HG03196 (cell line): ENCODE results near the gene UBE2O.

Experiments
- ATAC-seq: cut with Tn5 transposase; IDR thresholded peaks from one replicate; pipeline ENCODE4 v1.9.1; 2021; ENCODE audit not compliant: unreplicated experiment

UBE2O gene

DNA sequence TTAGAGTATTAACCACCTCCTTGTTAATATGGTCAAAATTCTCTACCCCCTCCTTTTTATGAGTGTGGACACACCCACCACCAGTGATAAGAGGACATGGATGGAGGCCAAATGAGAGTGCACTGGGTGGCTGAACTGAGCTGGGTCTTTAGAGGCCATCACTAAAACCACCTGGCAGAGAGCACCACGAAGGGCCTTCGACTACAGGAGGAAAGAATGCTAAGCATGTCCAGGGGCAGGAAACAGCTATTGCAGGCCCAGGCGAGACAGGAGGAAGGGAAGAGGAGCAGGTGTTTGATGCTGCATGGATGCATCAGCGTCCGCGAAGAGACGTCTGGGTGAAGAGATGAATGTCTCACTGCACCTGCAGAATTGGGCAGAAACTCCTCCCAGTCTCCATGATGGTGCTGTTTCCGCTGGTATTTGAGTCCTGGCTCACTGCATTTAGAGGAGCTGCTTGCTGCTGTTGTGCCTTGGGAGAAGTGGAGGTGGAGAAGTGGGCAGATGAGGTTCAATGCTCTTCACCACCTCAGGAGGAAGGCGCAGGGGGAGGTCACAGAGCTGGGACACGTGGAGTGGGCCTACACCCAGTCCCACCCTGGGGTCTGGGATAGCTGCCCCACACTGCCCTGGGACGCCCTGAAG lies 35.3 kb downstream of the UBE2O start:
- no peak for ATAC-seq

DNA sequence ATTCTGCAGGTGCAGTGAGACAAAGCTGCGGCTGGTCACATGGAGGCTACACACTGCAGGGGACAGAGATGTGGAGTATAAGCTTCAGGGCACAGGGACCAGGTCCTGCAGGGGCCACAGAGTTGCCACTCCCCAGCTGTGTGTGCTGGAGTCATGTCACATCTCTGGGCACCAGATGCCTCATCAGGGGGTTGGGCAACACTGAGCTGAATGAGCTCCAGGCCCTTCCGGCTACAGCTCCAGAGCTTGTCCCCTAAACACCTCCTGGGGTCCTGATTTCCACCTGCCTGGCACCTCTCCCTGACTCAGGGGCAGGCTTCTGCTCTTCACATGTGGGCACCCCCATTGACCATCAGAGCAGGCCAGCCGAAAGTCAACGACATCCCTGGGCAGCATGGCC lies 36.1 kb downstream of the UBE2O start:
- ATAC-seq, result no peak

DNA sequence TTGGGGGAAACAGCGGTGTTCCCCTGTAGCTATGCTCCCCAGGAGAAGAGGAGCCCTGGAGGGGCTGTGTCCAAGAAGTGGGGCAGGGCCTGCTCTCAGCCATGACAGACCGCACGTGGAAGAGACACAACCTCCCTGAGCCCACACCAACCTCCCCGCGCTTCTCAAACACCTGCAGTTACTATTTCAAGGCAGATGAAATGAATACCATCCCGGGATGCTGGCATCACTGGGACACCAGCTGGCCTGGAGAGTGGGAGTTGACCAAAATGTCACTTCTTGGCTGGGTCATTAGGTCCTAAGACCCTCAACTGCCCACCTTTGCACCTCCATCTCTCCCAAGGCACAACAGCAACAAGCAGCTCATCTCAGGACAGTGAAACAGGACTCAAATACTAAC lies 36.5 kb downstream of the UBE2O start:
- no peak for ATAC-seq

DNA sequence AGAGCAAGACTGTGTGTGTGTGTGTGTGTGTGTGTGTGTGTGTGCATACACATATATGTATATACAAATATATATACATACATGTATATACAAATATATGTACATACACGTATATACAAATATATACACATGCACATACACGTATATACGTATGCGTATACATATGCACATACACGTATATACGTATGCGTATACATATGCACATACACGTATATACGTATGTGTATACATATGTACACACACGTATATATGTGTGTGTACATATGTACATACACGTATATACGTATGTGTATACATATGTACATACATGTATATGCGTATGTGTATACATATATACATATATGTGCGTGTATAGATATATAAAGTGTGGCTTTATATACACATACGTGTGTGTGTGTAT lies 37.2 kb downstream of the UBE2O start:
- no peak for ATAC-seq

DNA sequence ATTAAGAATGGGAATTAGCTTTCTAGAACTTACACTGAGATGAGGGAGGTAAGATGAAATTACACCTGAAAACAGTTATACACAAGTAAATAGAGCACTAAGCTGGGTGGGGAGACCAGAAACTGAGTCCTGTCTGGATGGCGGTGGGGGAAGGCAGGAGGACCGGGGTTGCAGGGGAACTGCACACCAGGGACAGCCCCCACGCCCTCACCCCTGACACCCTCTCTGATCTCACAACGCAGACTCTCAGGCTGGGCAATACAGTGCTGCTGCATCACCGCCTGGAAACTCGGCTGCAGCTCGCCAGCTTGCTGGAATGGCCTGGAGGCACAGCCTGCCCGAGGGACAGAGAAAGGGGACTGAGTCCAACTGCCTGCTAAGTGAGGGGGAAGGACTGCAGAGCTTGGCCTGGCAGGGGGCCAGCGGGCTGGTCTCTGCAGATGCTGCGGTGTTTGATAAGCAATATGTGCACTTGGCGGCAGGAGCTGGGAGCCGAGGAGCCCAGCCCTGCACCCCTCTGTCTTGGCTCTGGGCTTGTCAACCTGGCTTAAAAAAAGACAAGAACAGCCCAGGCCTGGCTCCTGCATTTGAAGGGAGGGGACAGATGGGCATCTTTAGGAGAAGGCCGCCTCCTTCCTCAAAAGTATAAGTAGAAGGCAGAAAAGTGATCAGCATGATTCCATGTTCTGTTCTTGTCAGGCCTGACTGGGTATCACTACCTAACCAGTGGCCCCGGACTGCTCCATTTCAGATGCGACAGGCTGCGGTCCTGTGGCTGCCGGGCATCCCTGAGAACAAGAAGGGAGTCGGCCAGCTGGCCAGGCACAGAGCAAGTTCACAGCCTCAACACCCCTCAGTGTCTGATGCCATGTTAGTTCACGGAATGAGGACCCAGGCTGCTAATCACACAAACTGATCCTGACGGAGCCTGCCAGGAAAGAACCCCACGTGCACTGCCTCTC lies 38.3 kb downstream of the UBE2O start:
- no peak for ATAC-seq

DNA sequence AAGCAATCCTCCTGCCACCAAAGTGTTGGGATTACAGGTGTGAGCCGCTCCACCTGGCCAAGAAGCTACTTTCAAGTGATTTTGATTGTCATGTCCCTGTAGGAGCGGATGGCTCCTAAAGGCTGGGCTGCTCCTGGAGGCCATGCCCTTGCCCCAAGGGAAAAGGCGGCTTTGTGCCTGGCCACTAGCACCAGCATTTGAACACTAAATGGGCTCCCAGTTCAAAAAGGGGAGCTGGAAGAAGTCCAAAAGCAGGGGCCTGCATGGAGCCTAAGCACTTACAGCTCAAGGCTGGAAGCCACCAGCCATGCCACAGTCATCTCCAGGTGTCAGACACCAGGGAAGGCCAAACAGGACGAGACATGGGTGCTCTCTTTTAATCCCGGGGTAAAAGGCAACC lies 41.7 kb downstream of the UBE2O start:
- no peak for ATAC-seq

DNA sequence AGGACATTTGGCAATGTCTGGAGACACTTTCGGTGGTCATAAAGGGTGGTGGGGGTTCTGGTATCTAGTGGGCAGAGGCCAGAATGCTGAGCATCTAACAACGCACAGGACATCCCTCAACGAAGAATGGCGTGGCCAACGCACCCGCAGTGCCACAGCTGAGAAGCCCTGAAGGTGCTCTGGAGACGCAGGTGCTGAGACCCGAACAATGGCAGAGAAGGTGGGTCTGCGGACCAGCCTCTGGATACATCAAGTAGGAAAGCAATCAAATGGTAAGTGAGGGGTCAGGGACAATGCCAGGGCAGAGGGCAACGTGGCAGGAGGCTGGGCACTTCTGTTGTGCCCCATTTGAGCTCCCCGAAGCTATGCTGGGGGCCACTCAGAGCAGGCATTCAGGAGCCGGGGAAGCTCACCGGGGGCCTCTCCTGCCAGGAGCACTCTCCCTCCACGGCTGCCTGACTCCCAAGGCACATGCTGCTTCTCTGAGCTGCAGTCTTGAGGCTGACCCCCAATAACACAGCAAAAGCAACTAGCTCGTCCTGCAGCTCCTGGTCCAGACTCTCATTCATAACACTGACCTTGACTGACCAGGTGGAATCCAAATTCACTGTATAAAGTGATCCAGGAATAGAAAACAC lies 42.5 kb downstream of the UBE2O start:
- ATAC-seq, result no peak

DNA sequence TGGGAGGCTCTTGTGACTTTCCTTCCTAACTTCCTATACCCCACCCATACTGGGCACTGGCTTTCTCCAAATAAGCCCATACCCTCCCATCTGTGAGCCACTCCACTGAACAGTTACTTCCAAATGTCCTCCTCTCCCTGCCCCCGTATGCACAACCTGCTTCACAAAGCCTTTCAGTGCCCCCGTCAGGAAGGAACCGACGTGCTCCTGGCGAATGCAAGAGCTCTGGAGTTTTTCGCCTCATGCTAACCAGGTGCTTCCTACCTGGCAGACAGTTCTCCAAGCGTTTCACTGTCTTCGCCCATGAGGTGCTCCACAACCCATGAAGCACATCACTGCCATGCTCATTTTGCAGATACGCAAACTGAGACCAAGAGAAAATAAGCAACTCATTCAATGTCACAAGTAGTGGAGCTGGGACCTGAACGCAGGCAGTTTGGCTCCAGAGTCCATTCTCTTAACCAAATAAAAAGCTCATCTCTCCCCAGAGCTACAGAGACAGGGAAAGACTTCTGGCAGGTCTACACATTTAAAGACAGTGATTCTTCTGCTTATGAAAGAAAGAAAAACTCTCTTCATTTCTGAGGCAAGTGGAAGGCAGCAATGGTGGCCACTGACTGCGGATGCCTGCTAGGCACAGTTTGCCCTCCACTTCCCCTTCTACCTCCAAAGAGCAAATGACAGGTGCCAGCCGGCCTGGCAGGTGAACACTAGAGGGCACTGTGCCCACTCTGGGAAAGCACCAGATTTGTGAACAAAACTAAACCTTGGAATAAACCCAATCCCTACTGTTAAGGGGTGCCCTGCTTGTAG lies 44.7 kb downstream of the UBE2O start:
- ATAC-seq, result no peak

DNA sequence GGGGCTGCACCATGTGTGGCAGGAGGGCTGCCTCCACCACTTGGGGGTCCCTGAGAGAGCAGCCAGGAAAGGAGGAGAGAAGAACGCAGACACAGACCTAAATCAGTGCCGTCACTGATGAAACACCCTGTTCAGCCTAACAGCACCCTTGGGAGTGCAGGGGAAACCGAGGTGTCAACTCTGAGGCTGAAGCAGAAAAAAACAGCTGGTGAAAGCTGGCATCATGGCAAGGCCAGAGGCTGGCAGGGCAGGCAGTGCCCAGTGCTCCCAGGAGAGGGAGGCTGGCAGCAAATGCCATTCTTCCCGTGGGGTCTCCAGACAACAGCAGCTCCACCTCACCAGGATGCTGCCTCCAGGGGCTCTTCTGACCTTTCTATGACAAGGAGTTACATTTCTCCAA lies 45.4 kb downstream of the UBE2O start:
- no peak for ATAC-seq

DNA sequence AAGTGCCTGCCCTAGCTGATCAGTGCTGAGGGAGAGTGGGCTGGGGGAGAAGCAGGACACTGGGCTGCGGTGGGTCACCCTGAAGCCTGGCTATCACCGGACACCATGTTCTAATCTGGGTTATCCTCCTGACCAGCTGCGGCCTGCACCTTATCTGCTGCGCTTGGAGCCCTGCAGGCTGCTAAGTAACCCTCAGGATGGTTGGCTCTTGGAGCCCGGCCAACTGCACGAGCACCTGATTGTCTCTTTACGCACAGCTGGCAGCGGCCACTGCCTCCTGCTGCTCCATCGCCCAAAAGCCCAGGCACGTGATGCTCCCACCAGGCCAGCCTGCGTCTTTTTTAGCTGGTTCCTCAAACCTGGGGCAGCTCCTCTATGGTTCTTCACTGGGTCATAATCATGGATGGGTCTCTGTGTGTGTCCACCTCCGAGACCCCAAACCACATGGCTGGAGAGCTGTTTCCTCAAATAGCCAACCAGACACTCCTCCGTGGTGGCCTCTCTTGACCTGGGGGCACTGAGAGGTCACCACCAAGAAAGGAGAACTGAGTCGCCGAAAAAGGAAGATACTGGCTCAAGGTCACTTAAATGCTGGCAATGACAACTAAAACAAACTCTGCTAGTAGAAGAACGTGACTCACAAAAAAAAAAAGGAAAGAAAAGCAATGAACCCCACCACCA lies 46.8 kb downstream of the UBE2O start:
- no peak for ATAC-seq

DNA sequence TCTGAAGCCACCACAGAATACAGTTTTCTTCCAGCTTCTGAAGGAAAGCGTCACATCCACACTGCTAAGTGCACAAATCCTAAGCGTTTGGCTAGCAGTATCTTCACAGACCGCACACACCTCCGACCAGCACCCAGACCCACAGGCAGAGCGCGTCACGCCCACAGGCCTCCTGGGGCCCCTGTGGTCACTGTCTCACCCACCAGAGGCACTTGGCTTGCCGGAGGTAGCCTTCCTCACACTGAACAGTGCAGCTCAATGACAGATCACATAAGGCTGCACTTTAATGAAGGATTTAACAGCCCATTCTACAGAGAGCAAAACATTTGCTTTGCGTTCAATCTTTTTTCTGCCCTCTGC lies 47.4 kb downstream of the UBE2O start:
- ATAC-seq, result no peak

DNA sequence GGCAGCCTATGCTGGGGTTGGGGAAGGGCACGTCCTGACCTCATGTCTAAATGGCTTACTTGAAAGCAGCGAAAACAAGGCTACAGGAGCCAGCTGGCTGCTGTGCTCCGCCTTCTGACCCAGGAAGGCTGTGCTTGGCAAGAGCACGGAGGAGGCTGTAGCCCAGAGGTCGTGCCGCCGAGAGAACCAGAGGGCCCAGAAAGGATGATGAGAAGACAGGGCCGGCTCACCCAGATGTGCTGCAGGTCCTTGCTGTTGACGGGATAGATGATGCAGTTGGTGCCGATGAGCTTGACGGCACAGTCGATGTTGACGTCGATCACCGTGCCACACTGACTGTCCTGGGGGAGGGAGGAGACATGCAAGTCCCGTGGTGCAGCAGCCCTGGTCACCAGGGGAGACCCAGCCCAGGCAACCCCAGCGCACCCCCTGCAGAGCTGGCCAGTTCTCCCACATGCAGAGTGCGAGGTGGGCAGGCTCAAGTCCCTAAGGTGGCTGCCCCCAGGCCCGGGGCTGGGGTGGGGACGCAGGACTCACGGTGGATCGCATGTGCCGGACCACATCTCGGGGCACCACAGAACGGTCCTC lies 47.9 kb downstream of the UBE2O start:
- ATAC-seq, result no peak

DNA sequence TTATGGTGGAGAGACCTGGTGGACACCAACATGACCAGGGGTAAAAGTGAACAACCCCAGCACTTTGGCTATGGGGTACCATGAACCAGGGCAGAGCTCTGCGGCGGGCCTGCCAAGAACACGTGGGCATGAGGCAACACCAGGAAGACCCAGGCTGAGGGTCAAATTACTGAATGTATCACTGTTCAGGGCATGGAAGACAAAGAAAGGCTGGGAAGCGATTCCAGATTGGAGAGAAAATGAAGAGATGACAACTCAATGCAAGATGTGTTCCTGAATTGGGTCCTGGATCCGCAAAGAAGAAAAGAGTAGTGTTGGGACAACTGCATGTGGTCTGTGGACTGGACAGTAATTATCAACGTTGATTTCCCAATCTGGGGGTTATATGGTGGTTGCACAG lies 48.7 kb downstream of the UBE2O start:
- ATAC-seq, result no peak

DNA sequence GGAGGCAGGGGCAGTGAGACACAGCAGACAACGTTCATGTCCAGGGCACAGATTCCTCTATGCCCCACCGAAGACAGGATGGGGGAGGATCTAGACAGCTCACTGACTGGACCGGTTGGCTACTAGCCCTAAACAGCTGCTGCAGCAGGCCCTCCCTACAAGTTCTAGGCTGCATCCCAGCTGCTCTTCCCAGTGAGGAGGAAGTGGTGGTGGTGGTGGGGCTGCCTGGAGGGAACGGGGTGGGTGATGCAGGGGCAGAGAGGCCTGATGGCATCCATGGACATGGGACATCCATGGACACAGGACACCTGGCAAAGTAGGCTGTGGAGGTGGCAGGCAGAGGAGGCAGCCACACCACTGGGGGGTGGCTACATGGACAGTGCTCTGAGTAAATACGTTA lies 50.2 kb downstream of the UBE2O start:
- ATAC-seq, result no peak

DNA sequence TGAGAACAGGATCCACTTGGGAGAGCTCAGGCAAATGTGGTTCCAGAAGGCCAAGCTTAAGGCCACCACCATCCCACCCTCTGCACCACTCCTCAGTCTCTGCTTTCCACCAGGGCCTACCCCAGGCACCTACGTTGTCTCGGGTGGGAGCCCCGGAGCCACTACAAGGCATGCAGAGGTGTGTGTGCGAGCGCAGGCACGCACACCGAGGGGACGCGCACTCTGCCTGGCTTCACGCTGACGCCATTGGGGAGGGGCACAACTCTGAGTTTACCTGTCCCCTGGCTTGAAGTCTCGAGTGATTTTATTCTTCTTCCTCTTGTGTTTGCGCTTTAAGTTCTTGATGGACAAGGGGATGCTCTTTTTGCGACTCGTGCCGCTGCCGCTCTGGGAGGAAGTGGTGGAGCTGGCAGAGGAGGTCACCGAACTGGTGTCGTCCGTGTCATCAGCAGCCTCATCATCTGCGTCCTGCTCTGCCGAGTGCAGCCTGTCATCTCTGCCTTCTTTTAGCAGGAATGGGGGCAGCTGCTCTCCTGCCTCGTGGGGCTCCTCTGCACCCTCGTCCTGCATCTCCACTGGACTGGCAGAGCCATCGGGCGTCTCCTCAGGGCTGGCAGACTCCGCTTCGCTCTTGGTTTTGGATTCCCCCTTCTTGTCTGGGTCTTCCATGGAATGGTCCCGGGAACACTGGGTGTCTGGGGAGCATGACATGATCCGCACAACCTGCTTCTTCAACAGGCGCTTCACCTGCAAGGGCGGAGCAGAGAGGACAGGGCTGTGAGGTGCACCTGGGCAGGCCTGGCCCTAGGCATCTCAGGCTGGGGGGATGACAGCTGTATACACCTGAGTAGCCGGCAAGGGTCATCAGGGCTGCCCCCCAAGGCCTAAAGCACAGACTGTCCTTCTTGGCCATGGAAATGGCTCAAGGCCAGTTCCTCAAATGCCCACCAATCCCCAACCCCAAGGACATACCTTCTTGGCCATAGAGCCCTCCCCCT lies 53.5 kb downstream of the UBE2O start:
- no peak for ATAC-seq

DNA sequence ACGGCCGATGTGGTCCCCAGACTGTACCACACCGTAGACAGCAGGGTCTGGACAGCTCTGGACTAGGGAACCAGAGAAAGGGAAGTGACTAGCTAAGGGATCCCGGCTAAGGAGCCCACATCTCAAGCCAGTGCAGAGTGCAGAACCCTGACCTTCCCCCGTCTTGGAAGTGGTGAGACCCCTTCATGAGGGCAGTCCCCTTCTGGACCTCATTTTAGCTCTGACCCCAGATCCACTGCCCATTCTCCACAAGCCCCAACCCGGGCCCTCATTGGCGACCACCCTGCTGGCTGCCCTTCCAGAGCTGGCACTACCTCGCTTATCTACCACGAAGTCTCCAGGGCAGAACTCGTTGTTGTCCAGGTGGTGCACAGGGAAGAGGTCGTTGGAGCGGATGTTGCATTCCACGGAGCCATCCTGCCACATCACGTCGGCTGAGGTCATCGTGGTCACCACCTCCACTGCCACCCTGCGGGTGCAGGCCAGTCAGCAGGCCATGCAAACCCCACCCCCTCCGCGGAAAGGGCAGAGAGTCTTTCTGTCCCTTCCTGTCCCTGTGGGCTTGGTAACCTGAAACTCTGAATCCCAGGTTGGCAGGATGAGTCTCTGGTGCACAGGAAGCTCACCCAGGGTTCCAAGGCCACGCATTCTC lies 54.3 kb downstream of the UBE2O start:
- ATAC-seq, result no peak

DNA sequence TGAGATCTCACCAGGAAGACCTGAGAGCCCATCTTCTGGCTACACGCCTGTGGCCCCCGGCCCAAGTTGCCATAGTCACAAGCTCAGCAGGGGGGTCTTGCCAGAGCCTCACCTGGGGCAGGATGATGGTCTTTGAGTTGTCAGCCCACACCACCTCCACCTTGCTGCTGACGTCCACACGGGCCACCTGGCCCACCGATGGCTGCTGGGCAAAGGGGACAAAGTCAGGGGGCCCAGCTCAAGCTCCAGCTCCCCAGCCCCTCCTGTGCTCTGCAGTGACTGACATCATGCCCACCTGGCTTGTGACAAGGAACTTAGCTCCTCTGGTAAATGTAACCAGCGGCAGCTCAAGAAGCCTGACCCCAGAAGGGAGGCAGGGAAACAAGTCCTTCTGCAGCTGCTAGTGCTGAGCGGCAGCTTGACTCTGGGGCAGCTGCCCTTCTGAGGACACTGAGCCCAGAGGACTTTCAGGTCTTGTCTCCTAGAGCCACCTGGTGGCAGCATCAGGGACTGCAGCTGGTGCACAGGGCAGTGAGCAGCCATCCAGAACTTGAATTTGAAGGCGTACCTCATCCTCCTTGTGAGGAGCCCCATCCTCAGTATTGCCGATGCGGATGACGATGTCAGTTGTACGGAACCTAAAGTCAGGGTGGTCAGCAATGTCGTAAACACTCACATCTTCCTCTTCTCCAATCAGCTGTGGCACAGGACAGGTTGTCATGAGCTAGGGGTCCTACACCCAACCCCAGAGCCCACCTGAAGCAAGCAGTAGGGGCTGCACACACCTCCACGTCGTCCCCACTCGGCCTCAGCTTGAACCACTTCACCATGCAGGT lies 55.0 kb downstream of the UBE2O start:
- no peak for ATAC-seq

DNA sequence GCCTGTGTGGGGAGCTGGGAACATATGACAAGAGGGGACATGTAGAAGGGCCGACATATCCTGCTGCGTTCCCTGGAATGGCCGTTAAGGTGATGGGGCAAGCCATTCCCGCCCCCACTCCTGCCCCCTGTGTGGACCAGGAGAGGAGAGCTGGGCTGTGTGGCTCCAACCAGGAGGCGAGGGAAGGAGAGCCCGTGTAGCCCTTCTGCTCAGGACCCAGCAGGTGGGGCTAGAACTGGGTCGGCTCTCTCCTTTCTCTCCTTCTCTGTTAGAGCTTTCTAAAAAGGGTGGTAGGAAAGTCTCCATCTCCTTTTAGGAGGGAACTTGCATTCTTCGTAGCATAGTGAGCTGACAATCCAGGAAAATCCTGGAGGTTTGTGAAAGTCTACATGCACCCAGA lies 55.8 kb downstream of the UBE2O start:
- no peak for ATAC-seq
